Astrocyte (in vitro differentiated cells and primary cell): ENCODE results near the gene TBC1D8. TPM values are rescaled to one million over a fixed set of nuclear protein-coding genes. Genes with fewer than 3 reads are reported as not detected.

Source experiments
- DNase-seq: peaks from one replicate; pipeline ENCODE4 v3.0.0-alpha.2; 2010; ENCODE audit warnings: low read depth
- FAIRE-seq: peaks from 2 replicates; lab custom pipeline; 2011; peaks lifted over from hg19 to GRCh38; lab: Jason Lieb, UNC
- H2AFZ ChIP-seq: 2 replicates; pipeline ENCODE4 v1.6.0; 2012; ENCODE audit warnings: low read depth, low read length, inconsistent platforms
- H3K27ac ChIP-seq: 2 replicates; pipeline ENCODE4 v1.5.1; 2011; ENCODE audit warnings: low read depth, low read length, inconsistent platforms
- H3K27me3 ChIP-seq: 2 replicates; pipeline ENCODE4 v1.6.0; 2011; ENCODE audit warnings: low read length, inconsistent platforms; ENCODE audit not compliant: insufficient read depth
- H3K36me3 ChIP-seq: 2 replicates; pipeline ENCODE4 v1.5.1; 2011; ENCODE audit warnings: low read length, inconsistent platforms; ENCODE audit not compliant: insufficient read depth
- H3K4me1 ChIP-seq: 2 replicates; pipeline ENCODE4 v1.5.1; 2011; ENCODE audit warnings: low read length, inconsistent platforms; ENCODE audit not compliant: insufficient read depth
- H3K4me2 ChIP-seq: 2 replicates; pipeline ENCODE4 v1.6.0; 2012; ENCODE audit warnings: low read length, inconsistent platforms
- H3K4me3 ChIP-seq: 2 replicates; pipeline ENCODE4 v1.5.1; 2011; ENCODE audit warnings: low read depth, mild to moderate bottlenecking, low read length, inconsistent platforms; ENCODE audit not compliant: insufficient read depth
- H3K79me2 ChIP-seq: 2 replicates; pipeline ENCODE4 v1.6.0; 2012; ENCODE audit warnings: mild to moderate bottlenecking, low read length, inconsistent platforms; ENCODE audit not compliant: insufficient read depth
- H3K9ac ChIP-seq: 2 replicates; pipeline ENCODE4 v1.6.0; 2012; ENCODE audit warnings: mild to moderate bottlenecking, low read length, inconsistent platforms
- H3K9me3 ChIP-seq: 2 replicates; pipeline ENCODE4 v1.5.1; 2012; ENCODE audit warnings: low read depth, mild to moderate bottlenecking, low read length, inconsistent platforms; ENCODE audit not compliant: insufficient read depth
- H4K20me1 ChIP-seq: 2 replicates; pipeline ENCODE4 v1.6.0; 2012; ENCODE audit warnings: low read length, inconsistent platforms; ENCODE audit not compliant: insufficient read depth
- H3K27ac Mint-ChIP-seq: one replicate; pipeline ENCODE4 v1.8.0; 2021; ENCODE audit warnings: mild to moderate bottlenecking, mixed read lengths; ENCODE audit not compliant: unreplicated experiment
- H3K27me3 Mint-ChIP-seq: one replicate; pipeline ENCODE4 v1.8.0; 2021; ENCODE audit warnings: low read depth, mixed read lengths; ENCODE audit not compliant: unreplicated experiment
- H3K36me3 Mint-ChIP-seq: one replicate; pipeline ENCODE4 v1.8.0; 2021; ENCODE audit warnings: low read depth, mixed read lengths; ENCODE audit not compliant: unreplicated experiment
- H3K4me1 Mint-ChIP-seq: one replicate; pipeline ENCODE4 v1.8.0; 2021; ENCODE audit warnings: low read depth, mixed read lengths; ENCODE audit not compliant: unreplicated experiment
- H3K4me3 Mint-ChIP-seq: one replicate; pipeline ENCODE4 v1.8.0; 2021; ENCODE audit warnings: mild to moderate bottlenecking, moderate library complexity, mixed read lengths; ENCODE audit not compliant: unreplicated experiment
- H3K9me3 Mint-ChIP-seq: one replicate; pipeline ENCODE4 v1.8.0; 2021; ENCODE audit warnings: mild to moderate bottlenecking, mixed read lengths; ENCODE audit not compliant: unreplicated experiment
- EZH2 ChIP-seq: IDR thresholded peaks from 2 replicates; pipeline ENCODE4 v1.6.1; 2012; ENCODE audit warnings: mild to moderate bottlenecking, low read length, inconsistent platforms; ENCODE audit not compliant: insufficient read depth
- total RNA-seq: library from RNA; stranded (reverse); gene quantifications from 2 replicates; pipeline ENCODE4 v1.2.1, GENCODE V29; 2021
- TF ChIP-seq, protein P1 (sequence below): IDR thresholded peaks from 2 replicates; pipeline ENCODE4 v1.5.1; 2011; ENCODE audit warnings: low read depth, mild to moderate bottlenecking, inconsistent platforms, low read length, moderate library complexity; ENCODE audit not compliant: insufficient read depth

Gene TBC1D8
- total RNA-seq, 1 donor from 2014 or later = 2.4 TPM

DNA sequence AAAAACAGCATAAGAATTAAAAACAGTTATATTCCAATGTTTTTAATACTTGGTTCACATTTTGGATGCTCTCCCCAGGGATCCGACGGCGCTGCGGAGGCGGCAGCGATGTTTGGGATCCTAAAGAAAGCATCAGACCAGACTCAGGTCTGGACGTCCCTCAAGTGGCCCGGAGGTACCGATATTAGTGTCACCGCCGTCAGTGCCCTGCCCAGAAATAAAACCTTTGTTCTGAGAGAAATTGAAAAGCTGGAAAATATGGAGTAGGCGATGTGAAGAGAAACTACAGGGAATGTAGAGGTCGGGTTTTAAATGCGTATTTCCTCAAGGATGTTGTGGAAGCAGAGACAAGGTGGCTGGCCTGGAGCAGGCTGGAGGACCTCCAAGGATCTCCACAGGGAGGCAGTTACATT lies 683 bp upstream of the TBC1D8 start:
- H3K36me3 Mint-ChIP-seq = no peaks in the 10 kb centered on the region

DNA sequence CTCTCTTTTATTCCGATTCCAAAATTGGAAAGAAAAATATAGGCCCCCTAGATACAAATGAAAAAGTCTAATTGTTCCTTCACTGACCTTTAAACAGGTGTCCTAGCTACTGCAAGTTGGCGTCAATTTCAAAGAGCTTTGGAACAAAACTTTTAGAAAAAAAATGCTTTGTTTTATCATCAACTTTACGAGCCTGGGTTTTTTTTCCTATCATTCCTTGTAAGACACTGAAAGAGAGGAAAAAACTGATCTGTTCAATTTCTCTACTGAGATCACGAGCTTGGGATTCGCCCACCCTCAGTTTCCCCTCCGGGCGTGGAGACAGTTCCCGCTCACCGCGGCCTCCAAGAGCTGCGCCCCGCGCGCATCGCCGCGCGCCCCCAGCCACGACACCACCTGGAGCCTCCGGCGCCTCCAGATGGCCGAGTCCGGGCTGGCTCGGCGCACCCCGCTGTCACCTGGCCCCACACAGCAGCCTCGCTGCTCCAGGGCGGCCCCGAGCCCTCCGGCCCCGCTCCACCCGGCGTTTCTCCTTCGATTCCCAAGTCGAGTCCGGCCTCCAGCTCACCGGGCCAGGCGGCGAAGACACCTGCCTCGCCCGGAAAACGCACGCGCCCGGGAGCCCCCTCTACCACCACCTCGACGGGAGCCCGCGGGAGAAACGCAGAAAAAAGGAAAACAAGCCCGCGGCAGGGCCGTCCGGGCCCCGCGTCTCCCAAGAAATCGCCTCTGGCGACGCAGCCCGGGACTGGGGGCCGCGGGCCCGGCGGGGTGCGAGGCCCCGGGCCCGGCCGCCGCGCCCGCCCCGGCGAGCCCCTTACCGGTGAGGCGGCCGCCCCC lies 656 bp downstream of the TBC1D8 start:
- H3K9me3 ChIP-seq = no peaks in the 10 kb centered on the region
- H3K36me3 ChIP-seq = no peaks in the 10 kb centered on the region
- no peak for FAIRE-seq
- Mint-ChIP-seq H3K36me3 (no peaks in the 10 kb centered on the region), H3K4me3 (peak overlapping the region; percentile 81), H3K27me3 (peaks cover 27% of the 10 kb centered on the region), H3K9me3 (no peaks in the 10 kb centered on the region), H3K4me1 (peaks cover 12% of the 10 kb centered on the region), H3K27ac (no peak overlapping the region)
- peak overlapping the region; percentile 72 for H2AFZ ChIP-seq
- H3K4me2 ChIP-seq = peak overlapping the region; percentile 88
- H4K20me1 ChIP-seq = no peaks in the 10 kb centered on the region
- peak overlapping the region; percentile 35 for H3K9ac ChIP-seq
- peaks cover 12% of the 10 kb centered on the region for H3K4me1 ChIP-seq
- peak; percentile 43 for TF ChIP-seq EZH2
- TF ChIP-seq, protein P1, sequence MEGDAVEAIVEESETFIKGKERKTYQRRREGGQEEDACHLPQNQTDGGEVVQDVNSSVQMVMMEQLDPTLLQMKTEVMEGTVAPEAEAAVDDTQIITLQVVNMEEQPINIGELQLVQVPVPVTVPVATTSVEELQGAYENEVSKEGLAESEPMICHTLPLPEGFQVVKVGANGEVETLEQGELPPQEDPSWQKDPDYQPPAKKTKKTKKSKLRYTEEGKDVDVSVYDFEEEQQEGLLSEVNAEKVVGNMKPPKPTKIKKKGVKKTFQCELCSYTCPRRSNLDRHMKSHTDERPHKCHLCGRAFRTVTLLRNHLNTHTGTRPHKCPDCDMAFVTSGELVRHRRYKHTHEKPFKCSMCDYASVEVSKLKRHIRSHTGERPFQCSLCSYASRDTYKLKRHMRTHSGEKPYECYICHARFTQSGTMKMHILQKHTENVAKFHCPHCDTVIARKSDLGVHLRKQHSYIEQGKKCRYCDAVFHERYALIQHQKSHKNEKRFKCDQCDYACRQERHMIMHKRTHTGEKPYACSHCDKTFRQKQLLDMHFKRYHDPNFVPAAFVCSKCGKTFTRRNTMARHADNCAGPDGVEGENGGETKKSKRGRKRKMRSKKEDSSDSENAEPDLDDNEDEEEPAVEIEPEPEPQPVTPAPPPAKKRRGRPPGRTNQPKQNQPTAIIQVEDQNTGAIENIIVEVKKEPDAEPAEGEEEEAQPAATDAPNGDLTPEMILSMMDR = no peak
- no peak overlapping the region for H3K27ac ChIP-seq
- peak overlapping the region; percentile 59 for H3K4me3 ChIP-seq
- H3K27me3 ChIP-seq = peaks cover 24% of the 10 kb centered on the region
- H3K79me2 ChIP-seq = no peaks in the 10 kb centered on the region
- DNase-seq = no peak

More for the DNA sequence above, 683 bp upstream of the TBC1D8 start:
- Mint-ChIP-seq H3K9me3 (no peaks in the 10 kb centered on the region), H3K4me1 (peaks cover 11% of the 10 kb centered on the region), H3K27ac (peak overlapping the region; percentile 81), H3K4me3 (peak overlapping the region; percentile 89), H3K27me3 (peaks cover 27% of the 10 kb centered on the region)
- no peak for DNase-seq
- H3K27me3 ChIP-seq = peaks cover 24% of the 10 kb centered on the region
- peak overlapping the region; percentile 72 for H3K9ac ChIP-seq
- TF ChIP-seq, protein P1 = no peak
- TF ChIP-seq EZH2 = no peak
- peaks cover 12% of the 10 kb centered on the region for H3K4me1 ChIP-seq
- H2AFZ ChIP-seq = peak overlapping the region; percentile 87
- peak overlapping the region; percentile 91 for H3K4me2 ChIP-seq
- H3K4me3 ChIP-seq = peak overlapping the region; percentile 76
- H3K79me2 ChIP-seq = no peaks in the 10 kb centered on the region
- no peaks in the 10 kb centered on the region for H3K9me3 ChIP-seq
- no peaks in the 10 kb centered on the region for H4K20me1 ChIP-seq
- FAIRE-seq = no peak
- H3K27ac ChIP-seq = no peak overlapping the region
- H3K36me3 ChIP-seq = no peaks in the 10 kb centered on the region
